ENCODE results near the gene UFD1.

DNA sequence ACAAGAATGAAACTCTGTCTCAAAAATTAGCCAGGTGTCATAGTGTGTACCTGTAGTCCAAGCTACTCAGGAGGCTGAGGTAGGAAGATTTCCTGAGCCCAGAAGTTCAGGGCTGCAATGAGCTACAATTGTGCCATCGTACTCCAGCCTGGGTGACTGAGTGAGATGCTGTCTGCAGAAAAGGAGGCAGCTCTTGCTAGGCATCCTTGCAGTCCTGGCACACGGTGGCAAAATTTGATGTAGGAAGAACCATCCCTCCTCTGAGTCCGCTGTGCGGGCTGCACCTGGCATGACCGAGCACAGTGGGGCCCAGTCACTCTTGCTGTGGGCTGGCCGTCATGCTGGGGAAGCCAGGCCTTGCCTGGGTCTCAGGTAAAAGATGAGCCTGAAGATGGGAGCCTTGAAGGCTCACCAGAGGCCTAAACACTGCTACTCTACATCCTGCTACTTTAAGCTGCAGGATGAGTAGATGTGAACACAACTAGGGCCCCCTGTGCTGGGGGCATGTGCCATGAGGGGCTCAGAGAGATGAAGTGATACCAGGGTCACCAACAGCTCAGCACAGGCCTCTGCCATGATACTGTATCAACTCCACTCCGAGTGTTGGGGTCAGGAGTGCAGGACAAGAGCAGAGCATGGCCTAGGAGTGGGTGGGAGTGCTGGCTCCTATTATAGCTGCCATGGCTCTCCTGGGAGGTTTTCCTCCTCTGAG, 19.3 kb upstream of the UFD1 start:
- TF ChIP-seq GATA1 (IDR thresholded peaks at IDR 0.05; ENCODE audit: low read depth, low read length): no peak
- no peak for TF ChIP-seq POLR2A (IDR thresholded peaks at IDR 0.05; ENCODE audit: low read length)
